Endothelial cell of umbilical vein (primary cell): ENCODE data around the gene TMEM121. TPM values are rescaled to one million over a fixed set of nuclear protein-coding genes. Genes with fewer than 3 reads are reported as not detected.

Source experiments
- BruUV-seq: library from RNA; stranded (reverse); fragments of 400-500 nt; replicated peaks from 2 replicates; lab custom pipeline; 2021; lab: Mats Ljungman, UMichigan
- CTCF ChIA-PET: fragments of 300-600, 350-600 bp; sonication (Branson Sonifier 250); formaldehyde crosslinking; loops from one replicate; lab custom pipeline; 2021; ENCODE audit warnings: antibody characterized with exemption, inconsistent platforms; lab: Charles Lee
- POLR2A ChIA-PET: fragments of 300-600, 350-600 bp; sonication (Branson Sonifier 250); formaldehyde crosslinking; loops from one replicate; lab custom pipeline; 2021; ENCODE audit warnings: antibody characterized with exemption, inconsistent platforms; lab: Charles Lee
- DNase-seq: peaks from one replicate; pipeline ENCODE4 v3.0.0-alpha.2; 2011; ENCODE audit warnings: low read depth, low spot score
- FAIRE-seq: peaks from 2 replicates; lab custom pipeline; 2011; peaks lifted over from hg19 to GRCh38; lab: Jason Lieb, UNC
- H2AFZ ChIP-seq: 2 replicates; pipeline ENCODE4 v1.6.0; 2012; ENCODE audit warnings: low read depth, low read length, control low read depth, inconsistent platforms
- H3K27ac ChIP-seq: 2 replicates; pipeline ENCODE4 v1.5.1; 2011; ENCODE audit warnings: low read depth, mild to moderate bottlenecking, control low read depth, low read length, moderate library complexity; ENCODE audit not compliant: insufficient read depth
- H3K27me3 ChIP-seq, 2 experiments: 2 replicates each; pipeline versions ENCODE4 v1.6.0 to v1.6.1; 2011; ENCODE audit warnings: low read length in 2 of 2, mixed read lengths in 1 of 2; ENCODE audit not compliant: control insufficient read depth in 2 of 2, insufficient read depth in 2 of 2
- H3K36me3 ChIP-seq, 2 experiments: 2 replicates in 1 of 2; 3 replicates in 1 of 2; pipeline ENCODE4 v1.5.1; 2011; ENCODE audit warnings: low read length in 2 of 2, mild to moderate bottlenecking in 1 of 2, moderate library complexity in 1 of 2; ENCODE audit not compliant: control insufficient read depth in 2 of 2, insufficient read depth in 2 of 2; ENCODE audit errors: extremely low read depth in 1 of 2
- H3K4me1 ChIP-seq: 3 replicates; pipeline ENCODE4 v1.5.1; 2011; ENCODE audit warnings: mild to moderate bottlenecking, low read length; ENCODE audit not compliant: control insufficient read depth, insufficient read depth; ENCODE audit errors: extremely low read depth
- H3K4me2 ChIP-seq: 2 replicates; pipeline ENCODE4 v1.6.1; 2011; ENCODE audit warnings: low read length, control low read depth, mixed read lengths; ENCODE audit not compliant: insufficient read depth
- H3K4me3 ChIP-seq, 3 experiments: fragments of 200-600 bp in 1 of 3; sonication (generic), shearing (Covaris generic) in 1 of 3; replicated peaks in 1 of 3; 2 replicates each; pipeline ENCODE4 v1.5.1; 2011 to 2016; ENCODE audit warnings: control low read depth in 3 of 3, low read length in 3 of 3, mild to moderate bottlenecking in 2 of 3, inconsistent platforms in 1 of 3, low read depth in 1 of 3, moderate library complexity in 1 of 3; ENCODE audit not compliant: insufficient read depth in 1 of 3
- H3K79me2 ChIP-seq: 2 replicates; pipeline ENCODE4 v1.6.0; 2012; ENCODE audit warnings: low read length, inconsistent platforms; ENCODE audit not compliant: control insufficient read depth, insufficient read depth
- H3K9ac ChIP-seq: replicated peaks from 2 replicates; pipeline ENCODE3; 2011; ENCODE audit warnings: low read length, control low read depth; ENCODE audit not compliant: insufficient read depth; ENCODE audit errors: extremely low read depth
- H3K9me1 ChIP-seq: replicated peaks from 3 replicates; pipeline ENCODE4 v1.6.0; 2011; ENCODE audit warnings: mild to moderate bottlenecking, low read length; ENCODE audit not compliant: control insufficient read depth, insufficient read depth; ENCODE audit errors: extremely low read depth
- H3K9me3 ChIP-seq: replicated peaks from 2 replicates; pipeline ENCODE4 v1.5.1; 2012; ENCODE audit warnings: low read length, inconsistent platforms; ENCODE audit not compliant: control insufficient read depth, insufficient read depth
- H4K20me1 ChIP-seq: replicated peaks from 2 replicates; pipeline ENCODE3; 2011; ENCODE audit warnings: mild to moderate bottlenecking, low read length; ENCODE audit not compliant: control insufficient read depth, insufficient read depth; ENCODE audit errors: extremely low read depth
- EZH2 ChIP-seq: IDR thresholded peaks from 2 replicates; pipeline ENCODE4 v1.6.1; 2012; ENCODE audit warnings: borderline replicate concordance, low read depth, mild to moderate bottlenecking, moderate library complexity, low read length, inconsistent platforms; ENCODE audit not compliant: severe bottlenecking
- FOS ChIP-seq: IDR thresholded peaks from 2 replicates; pipeline ENCODE4 v1.6.1; 2011; ENCODE audit warnings: mild to moderate bottlenecking, low read length, moderate library complexity, borderline replicate concordance; ENCODE audit not compliant: insufficient read depth
- GATA2 ChIP-seq: IDR thresholded peaks from 2 replicates; pipeline ENCODE4 v1.7.0; 2011; ENCODE audit warnings: low read depth, mild to moderate bottlenecking, moderate library complexity, mixed read lengths, low read length; ENCODE audit not compliant: insufficient read length, insufficient read depth
- JUN ChIP-seq: IDR thresholded peaks from 2 replicates; pipeline ENCODE4 v1.6.1; 2011; ENCODE audit warnings: borderline replicate concordance, low read depth; ENCODE audit not compliant: insufficient read length, insufficient read depth
- MYC ChIP-seq: IDR thresholded peaks from one replicate; pipeline ENCODE4 v1.6.1; 2011; ENCODE audit warnings: mild to moderate bottlenecking, low read depth, low read length
- POLR2A ChIP-seq: IDR thresholded peaks from 2 replicates; pipeline ENCODE4 v1.6.1; 2012; ENCODE audit warnings: low read depth, mild to moderate bottlenecking, control low read depth, low read length
- POLR2AphosphoS5 ChIP-seq: IDR thresholded peaks from 2 replicates; pipeline ENCODE4 v1.6.1; 2012; ENCODE audit warnings: low read depth, mild to moderate bottlenecking, control low read depth, low read length, moderate library complexity; ENCODE audit not compliant: insufficient read depth
- dilution Hi-C: fragments of 300-500 bp; cut with MboI; formaldehyde crosslinking; loops from one replicate; pipeline ENCODE4 v1.15.0; 2019; ENCODE audit warnings: low sequenced_read_pairs; ENCODE audit not compliant: extremely low pct_ligation_motif_present
- intact Hi-C: fragments of 100-400 bp; cut with micrococcal nuclease; formaldehyde crosslinking; loops from one replicate; pipeline ENCODE4 v1.10.0; 2022
- polyA plus RNA-seq, 4 experiments: library from polyadenylated mRNA; depleted of rRNA in 3 of 4; stranded (reverse) in 3 of 4; unstranded in 1 of 4; fragments of >200 nt; gene quantifications; 2 replicates each; pipeline versions ENCODE4 v1.2.1 to v1.2.3, GENCODE V29; 2011 to 2012; ENCODE audit warnings: missing spikeins in 1 of 4
- total RNA-seq: library from RNA; stranded (reverse); gene quantifications from 2 replicates; pipeline ENCODE4 v1.2.3, GENCODE V29; 2021
- TF ChIP-seq, protein P1 (sequence below): IDR thresholded peaks from 2 replicates; pipeline ENCODE4 v1.6.1; 2011; ENCODE audit not compliant: insufficient read depth, insufficient read length
- TF ChIP-seq, protein P2 (sequence below), 2 donors: IDR thresholded peaks; 1 replicate in 1 of 2; 2 replicates in 1 of 2; pipeline ENCODE4 v1.5.1; 2011; ENCODE audit warnings: low read length in 2 of 2, mild to moderate bottlenecking in 2 of 2, moderate library complexity in 2 of 2, control low read depth in 1 of 2, inconsistent platforms in 1 of 2, low read depth in 1 of 2; ENCODE audit not compliant: insufficient read depth in 1 of 2; ENCODE audit errors: extremely low read depth in 1 of 2

Gene TMEM121
- total and polyA plus RNA-seq, 2 donors (not counting 3 experiments of a cell fraction or from before 2014, with no cell fraction given): 4.8 to 7.7 TPM

DNA sequence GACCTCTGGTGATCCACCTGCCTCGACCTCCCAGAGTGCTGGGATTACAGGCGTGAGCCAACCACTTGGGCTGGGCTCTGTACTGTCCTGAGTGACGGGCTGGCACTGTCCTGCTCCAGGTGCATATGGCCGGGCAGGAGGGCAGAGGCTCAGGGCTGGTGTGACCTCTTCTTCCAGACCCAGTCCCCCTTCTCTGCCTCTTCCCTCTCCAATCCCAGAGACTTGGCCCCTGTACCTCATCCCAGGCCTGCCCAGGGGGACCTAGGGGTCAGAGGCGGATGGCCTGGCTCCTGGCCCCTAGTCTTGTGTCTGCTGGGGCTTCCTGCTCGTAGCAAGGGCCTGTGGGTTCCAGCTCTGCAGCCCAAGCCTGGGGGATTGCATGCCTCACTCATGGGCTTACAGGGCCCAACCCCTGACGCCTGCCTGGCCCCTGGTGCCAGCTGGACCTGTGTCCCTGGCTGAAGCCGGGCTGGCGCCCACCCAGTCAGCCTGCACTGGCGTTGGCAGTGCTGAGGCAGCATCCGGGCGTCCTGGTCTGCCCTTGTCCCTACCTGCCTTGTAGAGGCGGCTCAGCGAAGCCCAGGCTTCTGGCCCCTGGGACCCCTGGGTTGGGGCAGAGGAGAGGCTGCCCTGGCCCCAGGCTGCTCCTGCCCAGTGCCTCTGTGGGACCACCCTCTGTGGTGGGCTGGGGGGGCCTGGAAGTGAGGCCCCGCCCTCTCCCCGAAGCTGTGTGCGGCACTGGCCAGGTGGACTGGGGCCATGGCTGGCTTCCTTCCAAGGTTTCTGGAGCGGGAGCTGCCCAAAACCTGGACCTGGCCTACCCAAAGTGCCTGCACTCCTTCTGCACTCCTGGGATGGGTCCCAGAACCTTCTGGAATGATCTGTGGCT lies 31.0 kb upstream of the TMEM121 start:
- H3K4me2 ChIP-seq: no peak overlapping the region
- intact Hi-C loops: no loop called here

More for the DNA sequence above, 31.0 kb upstream of the TMEM121 start:
- Histone ChIP-seq H2AFZ (no peak overlapping the region), H3K79me2 (peaks cover 3% of the 10 kb centered on the region), H3K4me3 (no peak overlapping the region), H3K36me3 (no peaks in the 10 kb centered on the region), H4K20me1 (no peaks in the 10 kb centered on the region), H3K9me1 (no peaks in the 10 kb centered on the region), H3K4me1 (no peaks in the 10 kb centered on the region), H3K9ac (no peak overlapping the region), H3K27me3 (no peaks in the 10 kb centered on the region), H3K27ac (no peak overlapping the region), H3K9me3 (no peaks in the 10 kb centered on the region)
- POLR2A ChIA-PET: no interaction called here
- no peak for DNase-seq
- dilution Hi-C loops: no loop called here
- CTCF ChIA-PET: no interaction called here
- BruUV-seq: no TSS peak
- TF ChIP-seq GATA2 (no peak), MYC (no peak), FOS (no peak), POLR2A (no peak), EZH2 (no peak), JUN (no peak), POLR2AphosphoS5 (no peak)
- TF ChIP-seq, protein P1, sequence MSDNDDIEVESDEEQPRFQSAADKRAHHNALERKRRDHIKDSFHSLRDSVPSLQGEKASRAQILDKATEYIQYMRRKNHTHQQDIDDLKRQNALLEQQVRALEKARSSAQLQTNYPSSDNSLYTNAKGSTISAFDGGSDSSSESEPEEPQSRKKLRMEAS: no peak
- TF ChIP-seq, protein P2, sequence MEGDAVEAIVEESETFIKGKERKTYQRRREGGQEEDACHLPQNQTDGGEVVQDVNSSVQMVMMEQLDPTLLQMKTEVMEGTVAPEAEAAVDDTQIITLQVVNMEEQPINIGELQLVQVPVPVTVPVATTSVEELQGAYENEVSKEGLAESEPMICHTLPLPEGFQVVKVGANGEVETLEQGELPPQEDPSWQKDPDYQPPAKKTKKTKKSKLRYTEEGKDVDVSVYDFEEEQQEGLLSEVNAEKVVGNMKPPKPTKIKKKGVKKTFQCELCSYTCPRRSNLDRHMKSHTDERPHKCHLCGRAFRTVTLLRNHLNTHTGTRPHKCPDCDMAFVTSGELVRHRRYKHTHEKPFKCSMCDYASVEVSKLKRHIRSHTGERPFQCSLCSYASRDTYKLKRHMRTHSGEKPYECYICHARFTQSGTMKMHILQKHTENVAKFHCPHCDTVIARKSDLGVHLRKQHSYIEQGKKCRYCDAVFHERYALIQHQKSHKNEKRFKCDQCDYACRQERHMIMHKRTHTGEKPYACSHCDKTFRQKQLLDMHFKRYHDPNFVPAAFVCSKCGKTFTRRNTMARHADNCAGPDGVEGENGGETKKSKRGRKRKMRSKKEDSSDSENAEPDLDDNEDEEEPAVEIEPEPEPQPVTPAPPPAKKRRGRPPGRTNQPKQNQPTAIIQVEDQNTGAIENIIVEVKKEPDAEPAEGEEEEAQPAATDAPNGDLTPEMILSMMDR (IDR thresholded peaks at IDR 0.05; ENCODE audit: extremely low read depth in 1 of 2, insufficient read depth in 1 of 2, low read depth in 1 of 2, low read length in 2 of 2): no peak
- no peak for FAIRE-seq
